Measurements from ENCODE around the gene SH3BP2.
"Not testable (repeated sequence)": the region's sequence is repeated elsewhere in the genome, so short reads cannot be mapped to it uniquely, and the experiment has no call there.

Gene SH3BP2

GRCh38 chr4:2771264-2771663 lies 21.6 kb upstream of the SH3BP2 start:
- Histone ChIP-seq H3K9me2 (replicated peaks; ENCODE audit: low read depth, low read length) (no peaks in the 10 kb centered on the region), H3K4me1 (ENCODE audit: insufficient read depth, low read length, poor library complexity, severe bottlenecking) (peaks cover 10% of the 10 kb centered on the region), H2AFZ (ENCODE audit: low read length) (no peak overlapping the region), H3K9me3 (ENCODE audit: insufficient read depth, low read depth, low read length) (no peaks in the 10 kb centered on the region), H3F3A (ENCODE audit: low read depth) (no peaks in the 10 kb centered on the region), H3K4me2 (ENCODE audit: low read depth, low read length, poor library complexity, severe bottlenecking) (peak overlapping the region; percentile 30), H3K36me3 (ENCODE audit: insufficient read depth, low read length) (no peaks in the 10 kb centered on the region), H3K27me3 (ENCODE audit: insufficient read depth, low read length, poor library complexity, severe bottlenecking) (no peaks in the 10 kb centered on the region), H3K4me3 (ENCODE audit: low read length, poor library complexity, severe bottlenecking) (no peak overlapping the region), H3K9ac (ENCODE audit: low read depth, low read length, poor library complexity, severe bottlenecking) (no peak overlapping the region), H4K20me1 (ENCODE audit: insufficient read depth, low read length, poor library complexity, severe bottlenecking) (no peaks in the 10 kb centered on the region), H3K79me2 (ENCODE audit: insufficient read depth, low read length) (no peaks in the 10 kb centered on the region)
- TF ChIP-seq CTCF (conservative IDR thresholded peaks at IDR 0.05; ENCODE audit: low read length), result no peak
- no peak for TF ChIP-seq EZH2phosphoT487 (IDR thresholded peaks at IDR 0.05; ENCODE audit: borderline replicate concordance)

GRCh38 chr4:2780643-2781042 lies 12.2 kb upstream of the SH3BP2 start:
- not testable (repeated sequence) for H3K27me3 ChIP-seq (ENCODE audit: insufficient read depth, low read length, poor library complexity, severe bottlenecking); H3K9ac ChIP-seq (ENCODE audit: low read depth, low read length, poor library complexity, severe bottlenecking); H4K20me1 ChIP-seq (ENCODE audit: insufficient read depth, low read length, poor library complexity, severe bottlenecking); H3K9me3 ChIP-seq (ENCODE audit: insufficient read depth, low read depth, low read length); H3K4me2 ChIP-seq (ENCODE audit: low read depth, low read length, poor library complexity, severe bottlenecking); H3K4me1 ChIP-seq (ENCODE audit: insufficient read depth, low read length, poor library complexity, severe bottlenecking); H3K36me3 ChIP-seq (ENCODE audit: insufficient read depth, low read length); H3K4me3 ChIP-seq (ENCODE audit: low read length, poor library complexity, severe bottlenecking); H3K9me2 ChIP-seq (replicated peaks; ENCODE audit: low read depth, low read length); H3K79me2 ChIP-seq (ENCODE audit: insufficient read depth, low read length); H3F3A ChIP-seq (ENCODE audit: low read depth); H2AFZ ChIP-seq (ENCODE audit: low read length)

- TF ChIP-seq CTCF (conservative IDR thresholded peaks at IDR 0.05; ENCODE audit: low read length) (no peak), EZH2phosphoT487 (IDR thresholded peaks at IDR 0.05; ENCODE audit: borderline replicate concordance) (no peak)
- Histone ChIP-seq H3K9me2 (replicated peaks; ENCODE audit: low read depth, low read length) (no peaks in the 10 kb centered on the region), H3K4me3 (ENCODE audit: low read length, poor library complexity, severe bottlenecking) (no peak overlapping the region), H3K9me3 (ENCODE audit: insufficient read depth, low read depth, low read length) (no peaks in the 10 kb centered on the region; the same call in 1 of the 2 replicates), H3K4me2 (ENCODE audit: low read depth, low read length, poor library complexity, severe bottlenecking) (no peak overlapping the region), H2AFZ (ENCODE audit: low read length) (no peak overlapping the region), H4K20me1 (ENCODE audit: insufficient read depth, low read length, poor library complexity, severe bottlenecking) (no peaks in the 10 kb centered on the region), H3K4me1 (ENCODE audit: insufficient read depth, low read length, poor library complexity, severe bottlenecking) (peaks cover 15% of the 10 kb centered on the region), H3K9ac (ENCODE audit: low read depth, low read length, poor library complexity, severe bottlenecking) (no peak overlapping the region), H3K27me3 (ENCODE audit: insufficient read depth, low read length, poor library complexity, severe bottlenecking) (no peaks in the 10 kb centered on the region), H3F3A (ENCODE audit: low read depth) (no peaks in the 10 kb centered on the region), H3K79me2 (ENCODE audit: insufficient read depth, low read length) (no peaks in the 10 kb centered on the region), H3K36me3 (ENCODE audit: insufficient read depth, low read length) (no peaks in the 10 kb centered on the region)
Measured at GRCh38 chr4:2781911-2782310, 11.0 kb upstream of the SH3BP2 start.

GRCh38 chr4:2783790-2784189 lies 9.1 kb upstream of the SH3BP2 start:
- no peak overlapping the region for H3K4me3 ChIP-seq (ENCODE audit: low read length, poor library complexity, severe bottlenecking)
- no peak overlapping the region for H3K9ac ChIP-seq (ENCODE audit: low read depth, low read length, poor library complexity, severe bottlenecking)
- TF ChIP-seq EZH2phosphoT487 (IDR thresholded peaks at IDR 0.05; ENCODE audit: borderline replicate concordance), result no peak
- no peak for TF ChIP-seq CTCF (conservative IDR thresholded peaks at IDR 0.05; ENCODE audit: low read length)
- H3K9me3 ChIP-seq (ENCODE audit: insufficient read depth, low read depth, low read length), result no peaks in the 10 kb centered on the region; the same call in 1 of the 2 replicates
- no peaks in the 10 kb centered on the region for H3F3A ChIP-seq (ENCODE audit: low read depth)
- no peaks in the 10 kb centered on the region for H3K9me2 ChIP-seq (replicated peaks; ENCODE audit: low read depth, low read length)
- H3K4me1 ChIP-seq (ENCODE audit: insufficient read depth, low read length, poor library complexity, severe bottlenecking), result peaks cover 15% of the 10 kb centered on the region
- H3K27me3 ChIP-seq (ENCODE audit: insufficient read depth, low read length, poor library complexity, severe bottlenecking), result no peaks in the 10 kb centered on the region
- no peak overlapping the region for H2AFZ ChIP-seq (ENCODE audit: low read length)
- no peak overlapping the region for H3K4me2 ChIP-seq (ENCODE audit: low read depth, low read length, poor library complexity, severe bottlenecking)
- no peaks in the 10 kb centered on the region for H4K20me1 ChIP-seq (ENCODE audit: insufficient read depth, low read length, poor library complexity, severe bottlenecking)
- no peaks in the 10 kb centered on the region for H3K79me2 ChIP-seq (ENCODE audit: insufficient read depth, low read length)
- no peaks in the 10 kb centered on the region for H3K36me3 ChIP-seq (ENCODE audit: insufficient read depth, low read length)
